ENCODE measurements around the gene RNF144B. TPM values are rescaled to one million over a fixed set of nuclear protein-coding genes. Genes with fewer than 3 reads are reported as not detected.

RNF144B gene
- total RNA-seq, 1 donor from 2014 or later: 3.1 TPM

GRCh38 chr6:18488526-18489270, 101.5 kb downstream of the RNF144B start:
- DNase-seq: no peak

DNA sequence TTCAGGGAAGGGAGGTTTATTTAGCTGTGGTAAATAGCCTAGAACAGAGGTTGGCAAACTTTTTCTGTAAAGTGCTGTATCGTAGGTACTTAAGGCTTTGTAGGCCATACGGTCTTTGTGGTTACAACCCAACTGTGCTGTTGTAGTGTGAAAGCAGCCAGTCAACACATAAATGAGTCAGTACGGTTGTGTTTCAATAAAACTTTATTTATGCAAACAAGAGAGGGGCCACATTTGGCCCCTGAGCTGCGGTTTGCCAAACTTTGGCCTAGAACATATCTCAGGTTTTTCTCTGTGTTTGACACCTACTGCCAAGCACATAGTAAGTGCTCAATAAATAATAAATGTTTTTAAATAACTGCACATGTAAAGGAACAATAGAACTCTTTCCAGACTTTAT, 102.2 kb downstream of the RNF144B start:
- DNase-seq: no peak

DNA sequence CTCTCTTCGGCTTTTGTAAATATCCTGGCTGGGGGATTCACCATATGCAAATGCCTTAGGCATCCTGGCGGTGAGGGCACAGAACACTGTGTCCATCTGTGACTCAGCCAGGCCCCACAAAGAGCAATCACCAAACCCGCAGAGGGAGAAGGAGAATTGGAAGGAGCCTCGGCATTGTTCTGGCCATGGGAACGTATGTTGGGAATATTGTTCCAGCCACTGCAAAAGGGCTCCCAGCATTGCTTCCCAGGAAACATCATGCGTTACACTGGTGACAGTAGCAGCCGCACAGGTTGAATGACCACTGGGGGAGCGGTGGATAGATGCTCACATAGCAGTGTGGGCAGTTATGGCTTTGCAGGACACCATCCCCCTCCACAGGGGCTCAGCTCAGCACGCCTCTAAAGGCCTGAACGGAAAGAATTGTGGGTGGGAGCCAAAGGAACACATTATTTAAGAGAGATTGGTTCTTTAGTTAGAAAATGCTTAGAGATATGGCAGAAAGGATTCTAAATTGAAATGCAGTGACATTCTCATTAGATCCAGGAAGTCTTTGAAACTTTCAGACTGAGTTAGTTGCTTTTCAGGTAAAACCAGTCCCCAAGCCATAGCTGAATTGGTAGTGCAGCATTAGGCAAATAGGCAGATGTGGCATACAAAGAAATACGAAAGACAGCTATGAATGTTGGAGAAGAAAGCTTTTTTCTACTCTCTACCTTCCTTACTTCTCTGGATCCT, 104.3 kb downstream of the RNF144B start:
- no peak for DNase-seq

- no peak for DNase-seq
These were observed 105.8 kb downstream of the RNF144B start for GRCh38 chr6:18492972-18493371.

- DNase-seq: no peak
These were observed 106.3 kb downstream of the RNF144B start for GRCh38 chr6:18493382-18493891.

- DNase-seq: no peak
These were observed 106.8 kb downstream of the RNF144B start for GRCh38 chr6:18493925-18494324.

- no peak for DNase-seq
These were observed 108.1 kb downstream of the RNF144B start for GRCh38 chr6:18495236-18495635.

DNA sequence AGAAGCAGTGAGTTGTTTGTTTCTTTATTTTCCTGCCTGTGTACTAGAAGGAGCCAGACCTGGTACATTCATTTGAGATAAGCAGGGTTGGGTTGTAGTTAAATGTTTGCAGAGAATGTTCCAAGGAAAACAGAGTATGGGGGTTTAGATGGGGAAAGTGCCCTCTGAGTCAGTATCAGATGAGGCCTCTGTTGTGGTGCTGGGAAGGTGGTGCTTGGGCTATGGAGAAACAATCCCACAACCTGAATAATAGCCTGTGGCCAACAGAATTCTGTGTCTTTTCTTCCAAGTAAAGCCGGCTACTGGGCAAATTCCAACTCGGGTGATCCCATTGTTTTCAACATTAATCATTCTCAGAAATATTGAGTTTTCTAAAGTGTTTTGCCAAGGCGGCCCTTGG, 109.3 kb downstream of the RNF144B start:
- DNase-seq: no peak

DNA sequence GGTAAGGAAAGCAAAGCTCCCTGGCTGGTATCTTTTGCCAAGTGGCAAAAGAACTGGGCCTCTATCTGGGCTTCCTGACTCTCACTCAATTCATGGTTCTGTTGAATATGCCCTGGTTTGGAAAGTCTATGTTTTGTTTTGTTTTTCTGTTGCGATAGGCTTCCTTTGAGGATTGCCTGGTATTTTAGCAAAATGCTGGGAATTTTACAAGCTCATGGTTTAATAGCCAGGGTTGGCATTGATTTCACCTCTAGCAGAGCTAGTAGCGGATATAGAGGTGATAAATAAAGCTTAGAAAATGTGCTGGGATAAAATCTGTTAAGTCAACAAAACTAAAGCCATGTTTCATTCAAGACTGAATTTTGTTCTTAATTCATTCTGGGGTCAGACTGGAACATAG, 109.9 kb downstream of the RNF144B start:
- no peak for DNase-seq

- DNase-seq: no peak
These were observed 111.3 kb downstream of the RNF144B start for GRCh38 chr6:18498408-18498807.

DNA sequence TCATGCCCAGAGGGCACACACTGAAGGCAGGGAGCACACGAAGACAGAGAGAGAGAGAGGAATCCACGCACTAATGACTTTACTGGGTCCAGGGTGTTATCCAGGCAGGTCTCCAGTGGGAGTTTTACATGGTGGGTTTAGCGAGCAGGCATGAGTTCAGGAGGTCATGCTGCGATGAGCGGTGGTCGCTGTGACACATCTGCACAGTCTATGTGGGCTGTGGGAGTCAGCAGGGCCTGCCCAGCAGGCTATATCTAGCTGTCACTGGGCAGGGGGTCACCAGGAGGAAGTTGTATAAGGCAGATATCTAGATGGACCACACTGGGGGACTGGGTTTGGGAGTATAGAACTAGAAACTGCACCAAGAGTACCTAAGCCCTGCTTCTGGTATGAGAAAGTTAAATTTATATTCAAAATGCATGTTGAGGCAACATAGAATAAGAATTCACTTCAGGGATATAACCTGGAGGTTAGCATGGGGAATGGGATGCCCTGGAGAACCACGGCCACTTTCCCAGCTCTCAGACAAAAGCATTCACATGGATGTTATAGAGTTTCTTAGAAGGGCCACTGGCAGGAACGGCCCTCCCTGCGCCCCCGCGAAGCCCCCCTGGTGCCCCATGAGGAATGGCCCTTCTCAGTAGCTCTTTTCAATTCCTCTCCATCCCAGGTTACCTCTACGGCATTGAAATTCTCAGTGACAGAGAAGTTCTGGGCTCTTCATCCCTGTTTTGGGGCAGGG, 113.9 kb downstream of the RNF144B start:
- no peak for DNase-seq

- no peak for DNase-seq
These were observed 114.5 kb downstream of the RNF144B start for GRCh38 chr6:18501663-18502013.

GRCh38 chr6:18503206-18503592, 116.0 kb downstream of the RNF144B start:
- no peak for DNase-seq

DNA sequence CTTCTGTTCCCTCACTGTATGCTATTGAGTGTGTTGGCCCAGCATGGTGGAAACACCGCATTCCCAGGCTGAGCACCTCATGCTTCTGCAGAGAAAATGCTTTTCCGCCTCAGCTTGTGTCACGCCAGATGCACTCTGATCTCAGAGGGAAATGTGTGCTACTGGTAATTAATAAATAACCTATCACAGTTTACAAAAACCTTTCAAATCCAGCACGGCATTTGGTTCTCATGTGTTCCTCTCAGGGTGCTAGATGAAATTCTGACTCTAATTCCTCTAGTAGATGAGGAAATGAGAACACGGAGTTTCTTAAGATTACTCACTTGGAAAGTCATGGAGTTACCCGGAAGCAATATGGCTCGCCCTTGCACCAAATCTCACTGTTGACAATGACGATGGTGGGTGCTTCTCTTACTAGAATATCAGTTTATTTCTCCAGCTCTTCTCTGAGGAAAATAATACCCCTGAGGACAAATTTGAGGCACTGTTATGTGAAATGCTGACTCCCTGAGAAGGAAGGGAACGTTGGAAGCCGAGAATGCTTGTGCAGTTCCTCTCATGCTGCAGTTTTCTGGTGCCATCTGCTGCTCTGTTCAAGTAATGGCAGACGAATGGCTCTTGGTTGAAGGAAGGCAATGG, 116.6 kb downstream of the RNF144B start:
- DNase-seq: peak; percentile 41

GRCh38 chr6:18504232-18504596, 117.1 kb downstream of the RNF144B start:
- no peak for DNase-seq

DNA sequence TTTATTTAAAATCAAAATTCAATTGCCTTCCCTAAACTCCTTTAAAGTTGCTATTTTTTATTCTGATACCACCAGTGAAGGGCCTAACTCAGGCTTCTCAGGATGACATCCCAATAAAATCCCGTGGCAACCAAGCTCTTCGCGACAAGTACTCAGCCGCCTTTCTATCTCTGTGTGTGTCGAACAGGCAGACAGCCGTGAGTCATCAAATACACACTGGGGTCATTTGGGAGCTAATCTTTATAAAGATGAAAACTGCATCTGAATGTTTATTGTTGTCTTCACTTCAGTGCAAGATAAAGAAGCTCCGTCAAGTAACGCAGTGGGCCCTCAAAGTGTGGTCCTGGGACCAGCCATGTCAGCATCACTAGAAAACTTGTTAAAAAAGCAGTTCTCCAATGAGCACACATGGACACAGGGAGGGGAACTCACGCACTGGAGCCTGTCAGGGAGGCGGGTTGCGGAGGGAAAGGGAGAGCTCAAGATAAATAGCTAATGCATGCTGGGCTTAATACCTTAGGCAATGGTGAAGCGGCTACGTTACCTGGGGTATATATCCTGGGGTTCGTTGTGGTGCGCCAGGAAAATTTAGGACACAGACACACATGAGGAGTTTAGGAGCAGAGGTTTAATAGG, 119.3 kb downstream of the RNF144B start:
- no peak for DNase-seq

- DNase-seq: no peak
These were observed 119.9 kb downstream of the RNF144B start for GRCh38 chr6:18507018-18507415.

DNA sequence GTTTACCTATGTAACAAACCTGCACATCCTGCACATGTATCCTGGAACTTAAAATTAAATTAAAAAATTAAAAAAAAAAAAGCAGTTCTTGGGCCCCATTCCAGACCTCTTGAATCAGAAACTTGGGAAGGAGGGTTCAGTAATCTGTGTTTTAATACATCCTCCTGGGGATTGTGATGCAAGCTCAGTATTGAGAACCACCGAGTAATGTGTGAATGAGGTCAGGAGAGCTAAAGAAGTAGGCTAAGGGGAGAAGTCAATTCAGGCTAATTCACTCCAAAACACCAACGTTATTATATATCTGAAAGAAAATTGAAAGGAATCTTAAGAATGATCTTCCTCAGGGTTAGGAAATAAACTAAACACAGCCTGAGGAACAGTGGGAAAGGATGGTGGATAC, 120.4 kb downstream of the RNF144B start:
- DNase-seq: no peak

GRCh38 chr6:18509871-18510643, 122.9 kb downstream of the RNF144B start:
- no peak for DNase-seq

DNA sequence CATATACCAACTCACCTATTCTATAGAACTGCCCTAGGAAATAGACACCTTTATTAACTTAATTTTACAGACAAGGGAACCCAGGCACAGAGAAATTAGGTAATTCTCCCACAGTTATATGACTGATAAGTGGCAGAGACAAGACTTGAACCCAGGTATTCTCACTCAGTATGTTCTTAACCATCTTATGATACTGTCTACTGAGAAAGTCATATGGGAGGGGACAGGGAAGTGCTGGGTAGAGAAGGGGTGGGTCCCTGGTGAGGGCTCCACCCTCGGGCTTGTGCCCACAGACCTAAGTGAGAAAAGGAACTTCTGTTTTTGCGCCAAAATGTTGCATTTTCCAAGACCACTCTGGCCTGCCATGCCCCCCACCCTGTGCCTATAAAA, 123.5 kb downstream of the RNF144B start:
- DNase-seq: no peak

DNA sequence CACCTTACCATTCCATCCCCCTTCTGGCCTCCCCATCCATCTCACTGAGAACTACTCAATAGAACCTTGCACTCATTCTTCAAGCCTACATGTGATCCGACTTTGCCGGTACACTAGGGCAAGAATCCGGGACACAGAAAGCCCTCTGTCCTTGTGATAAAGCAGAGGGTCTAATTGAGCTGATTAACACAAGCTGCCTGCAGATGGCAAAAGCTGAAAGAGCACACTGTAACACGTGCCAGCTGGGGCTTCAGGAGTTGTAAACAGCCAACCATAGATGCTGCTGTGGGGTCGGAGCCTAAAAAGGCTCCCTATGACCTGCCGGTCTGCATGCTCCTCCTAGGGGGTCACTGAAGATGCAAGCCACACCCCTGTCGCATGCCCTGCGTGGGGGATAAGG, 124.1 kb downstream of the RNF144B start:
- no peak for DNase-seq

Data from occipital lobe (tissue), 2 donors.